Measurements from ENCODE around the gene PRDX5. TPM values are rescaled to one million over a fixed set of nuclear protein-coding genes. Genes with fewer than 3 reads are reported as not detected.

Gene PRDX5
- polyA plus RNA-seq, 4 donors, result 229 to 668 (median 548) TPM

GRCh38 chr11:64316672-64317324 lies 1.1 kb upstream of the PRDX5 start:
- H3K27me3 ChIP-seq (ENCODE audit: control insufficient read depth in 3 of 3, insufficient read depth in 3 of 3, low read length in 3 of 3), result no peaks in the 10 kb centered on the region
- H3K36me3 ChIP-seq (ENCODE audit: control insufficient read depth in 3 of 3, insufficient read depth in 2 of 3, low read depth in 1 of 3, low read length in 3 of 3), result peaks cover 0 to 76% (median 15%) of the 10 kb centered on the region in 3 donors
- peak overlapping the region; percentile 51 to 94 (median 87) for H3K4me3 ChIP-seq (ENCODE audit: low read depth in 1 of 3, low read length in 3 of 3)
- H3K27ac ChIP-seq (ENCODE audit: low read depth in 1 of 3, low read length in 2 of 3), result peak overlapping the region; percentile 96 to 98 (median 97)
- FAIRE-seq, result no peak
- DNase-seq, result peak; percentile 8 to 71
- WGBS, 3 donors, result 3 to 5% (median 3%) methylated on average over 32 of the region's 32 CpGs
- peaks cover 2 to 35% (median 3%) of the 10 kb centered on the region in 3 donors for H3K4me1 ChIP-seq (ENCODE audit: control insufficient read depth in 3 of 3, insufficient read depth in 2 of 3, low read depth in 1 of 3, low read length in 2 of 3)
- no peaks in the 10 kb centered on the region for H3K9me3 ChIP-seq (ENCODE audit: control insufficient read depth in 2 of 2, insufficient read depth in 1 of 2, low read depth in 1 of 2, low read length in 1 of 2)

GRCh38 chr11:64317325-64317960 lies 478 bp upstream of the PRDX5 start, which contains the start of gene TRMT112:
Gene TRMT112 (minus strand): TSS chr11:64317559. CDS start chr11:64317526, 33 bp downstream.
- H3K27me3 ChIP-seq (ENCODE audit: control insufficient read depth in 3 of 3, insufficient read depth in 3 of 3, low read length in 3 of 3), result no peaks in the 10 kb centered on the region
- 0% methylated on average over 40 to 43 of the region's 43 CpGs for WGBS, 3 donors
- FAIRE-seq (no peak), DNase-seq (peak; percentile 98 to 99)
- H3K27ac ChIP-seq (ENCODE audit: low read depth in 1 of 3, low read length in 2 of 3), result peak within 1 kb of the TSS; percentile 96 to 98 (median 98)
- no peaks in the 10 kb centered on the region for H3K9me3 ChIP-seq (ENCODE audit: control insufficient read depth in 2 of 2, insufficient read depth in 1 of 2, low read depth in 1 of 2, low read length in 1 of 2)
- peak within 1 kb of the TSS; percentile 55 to 94 (median 87) for H3K4me3 ChIP-seq (ENCODE audit: low read depth in 1 of 3, low read length in 3 of 3)
- H3K36me3 ChIP-seq (ENCODE audit: control insufficient read depth in 3 of 3, insufficient read depth in 2 of 3, low read depth in 1 of 3, low read length in 3 of 3), result peaks cover 0 to 79% (median 15%) of the 10 kb centered on the region in 3 donors
- H3K4me1 ChIP-seq (ENCODE audit: control insufficient read depth in 3 of 3, insufficient read depth in 2 of 3, low read depth in 1 of 3, low read length in 2 of 3), result peaks cover under 1 to 41% (median 3%) of the 10 kb centered on the region in 3 donors

- Histone ChIP-seq H3K27ac (ENCODE audit: low read depth in 1 of 3, low read length in 2 of 3) (peak overlapping the region; percentile 96 to 98 (median 98)), H3K36me3 (ENCODE audit: control insufficient read depth in 3 of 3, insufficient read depth in 2 of 3, low read depth in 1 of 3, low read length in 3 of 3) (peaks cover 0 to 74% (median 8%) of the 10 kb centered on the region in 3 donors), H3K4me3 (ENCODE audit: low read depth in 1 of 3, low read length in 3 of 3) (peak overlapping the region; percentile 55 to 94 (median 87)), H3K4me1 (ENCODE audit: control insufficient read depth in 3 of 3, insufficient read depth in 2 of 3, low read depth in 1 of 3, low read length in 2 of 3) (peaks cover 0 to 49% (median 3%) of the 10 kb centered on the region in 3 donors), H3K9me3 (ENCODE audit: control insufficient read depth in 2 of 2, insufficient read depth in 1 of 2, low read depth in 1 of 2, low read length in 1 of 2) (no peaks in the 10 kb centered on the region), H3K27me3 (ENCODE audit: control insufficient read depth in 3 of 3, insufficient read depth in 3 of 3, low read length in 3 of 3) (no peaks in the 10 kb centered on the region)
- FAIRE-seq (no peak), DNase-seq (peak; percentile 53 to 57)
- WGBS, 3 donors, result 8 to 20% (median 18%) methylated on average over 19 of the region's 19 CpGs
Measured at GRCh38 chr11:64318766-64319761, 1.1 kb downstream of the PRDX5 start.

- H3K4me3 ChIP-seq (ENCODE audit: low read depth in 1 of 3, low read length in 3 of 3), result no peak overlapping the region
- DNase-seq (no peak), FAIRE-seq (no peak)
- no peaks in the 10 kb centered on the region for H3K9me3 ChIP-seq (ENCODE audit: control insufficient read depth in 2 of 2, insufficient read depth in 1 of 2, low read depth in 1 of 2, low read length in 1 of 2)
- peak overlapping the region; percentile 77 to 83 (median 78) for H3K27ac ChIP-seq (ENCODE audit: low read depth in 1 of 3, low read length in 2 of 3)
- H3K4me1 ChIP-seq (ENCODE audit: control insufficient read depth in 3 of 3, insufficient read depth in 2 of 3, low read depth in 1 of 3, low read length in 2 of 3), result peaks cover 0 to 49% (median 3%) of the 10 kb centered on the region in 3 donors
- peaks cover 0 to 59% (median 2%) of the 10 kb centered on the region in 3 donors for H3K36me3 ChIP-seq (ENCODE audit: control insufficient read depth in 3 of 3, insufficient read depth in 2 of 3, low read depth in 1 of 3, low read length in 3 of 3)
- WGBS, 3 donors, result 74 to 88% (median 81%) methylated on average over 7 of the region's 7 CpGs
- no peaks in the 10 kb centered on the region for H3K27me3 ChIP-seq (ENCODE audit: control insufficient read depth in 3 of 3, insufficient read depth in 3 of 3, low read length in 3 of 3)
Measured at GRCh38 chr11:64320556-64320955, 2.6 kb downstream of the PRDX5 start.

DNA sequence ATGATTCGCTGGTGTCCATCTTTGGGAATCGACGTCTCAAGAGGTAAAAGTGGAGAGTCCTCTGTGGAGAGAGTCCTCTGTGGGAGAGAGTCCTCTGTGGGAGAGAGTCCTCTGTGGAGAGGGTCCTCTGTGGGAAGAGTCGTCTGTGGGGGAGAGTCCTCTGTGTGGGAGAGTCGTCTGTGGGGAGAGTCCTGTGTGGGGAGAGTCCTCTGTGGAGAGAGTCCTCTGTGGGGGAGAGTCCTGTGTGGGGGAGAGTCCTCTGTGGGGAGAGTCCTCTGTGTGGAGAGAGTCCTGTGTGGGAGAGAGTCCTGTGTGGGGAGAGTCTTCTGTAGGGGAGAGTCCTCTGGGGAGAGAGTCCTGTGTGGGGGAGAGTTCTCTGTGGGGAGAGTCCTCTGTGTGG lies 3.1 kb downstream of the PRDX5 start:
- FAIRE-seq, result no peak

GRCh38 chr11:64321533-64321932 lies 3.6 kb downstream of the PRDX5 start:
- no peak for FAIRE-seq
- WGBS, 3 donors, result 14 to 69% (median 48%) methylated on average over 5 of the region's 5 CpGs
- Histone ChIP-seq H3K36me3 (ENCODE audit: control insufficient read depth in 3 of 3, insufficient read depth in 2 of 3, low read depth in 1 of 3, low read length in 3 of 3) (peaks cover 0 to 50% (median 0%) of the 10 kb centered on the region in 3 donors), H3K9me3 (ENCODE audit: control insufficient read depth in 2 of 2, insufficient read depth in 1 of 2, low read depth in 1 of 2, low read length in 1 of 2) (no peaks in the 10 kb centered on the region), H3K27me3 (ENCODE audit: control insufficient read depth in 3 of 3, insufficient read depth in 3 of 3, low read length in 3 of 3) (no peaks in the 10 kb centered on the region), H3K4me3 (ENCODE audit: low read depth in 1 of 3, low read length in 3 of 3) (no peak overlapping the region), H3K4me1 (ENCODE audit: control insufficient read depth in 3 of 3, insufficient read depth in 2 of 3, low read depth in 1 of 3, low read length in 2 of 3) (peaks cover 0 to 43% (median 3%) of the 10 kb centered on the region in 3 donors), H3K27ac (ENCODE audit: low read depth in 1 of 3, low read length in 2 of 3) (peak overlapping the region; percentile 77 to 83 (median 78))
- peak; percentile 83 to 92 for DNase-seq

More for the DNA sequence above, 3.1 kb downstream of the PRDX5 start:
- Histone ChIP-seq H3K36me3 (ENCODE audit: control insufficient read depth in 3 of 3, insufficient read depth in 2 of 3, low read depth in 1 of 3, low read length in 3 of 3) (peaks cover 0 to 55% (median under 1%) of the 10 kb centered on the region in 3 donors), H3K4me3 (ENCODE audit: low read depth in 1 of 3, low read length in 3 of 3) (no peak overlapping the region), H3K27me3 (ENCODE audit: control insufficient read depth in 3 of 3, insufficient read depth in 3 of 3, low read length in 3 of 3) (no peaks in the 10 kb centered on the region), H3K9me3 (ENCODE audit: control insufficient read depth in 2 of 2, insufficient read depth in 1 of 2, low read depth in 1 of 2, low read length in 1 of 2) (no peaks in the 10 kb centered on the region), H3K4me1 (ENCODE audit: control insufficient read depth in 3 of 3, insufficient read depth in 2 of 3, low read depth in 1 of 3, low read length in 2 of 3) (peaks cover 0 to 48% (median 3%) of the 10 kb centered on the region in 3 donors), H3K27ac (ENCODE audit: low read depth in 1 of 3, low read length in 2 of 3) (peak overlapping the region; percentile 77 to 83 (median 78))
- no peak for DNase-seq
- WGBS, 3 donors, result 42 to 83% (median 59%) methylated on average over 5 of the region's 5 CpGs

DNA sequence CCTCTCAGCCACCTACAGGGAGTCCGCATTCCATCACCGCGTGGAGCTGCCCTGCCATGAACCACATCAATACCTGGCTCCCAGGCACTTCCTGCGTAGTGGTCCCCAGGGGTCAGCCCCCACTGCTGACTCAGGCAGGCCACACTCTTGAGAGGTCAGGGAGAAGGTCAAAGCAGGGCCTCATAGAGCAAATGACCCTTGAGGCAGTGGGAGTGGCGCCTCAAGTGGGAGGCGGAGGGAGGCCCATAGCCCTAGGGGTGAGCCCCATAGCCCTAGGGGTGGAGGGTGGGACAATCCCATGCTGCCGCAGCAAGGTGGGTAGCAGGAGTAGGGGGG lies 5.0 kb downstream of the PRDX5 start:
- DNase-seq (no peak), FAIRE-seq (no peak)
- WGBS, 3 donors, result 86 to 90% (median 89%) methylated on average over 7 of the region's 7 CpGs
- Histone ChIP-seq H3K27me3 (ENCODE audit: control insufficient read depth in 3 of 3, insufficient read depth in 3 of 3, low read length in 3 of 3) (no peaks in the 10 kb centered on the region), H3K4me1 (ENCODE audit: control insufficient read depth in 3 of 3, insufficient read depth in 2 of 3, low read depth in 1 of 3, low read length in 2 of 3) (peaks cover 0 to 40% (median 3%) of the 10 kb centered on the region in 3 donors), H3K27ac (ENCODE audit: low read depth in 1 of 3, low read length in 2 of 3) (no peak overlapping the region), H3K9me3 (ENCODE audit: control insufficient read depth in 2 of 2, insufficient read depth in 1 of 2, low read depth in 1 of 2, low read length in 1 of 2) (no peaks in the 10 kb centered on the region), H3K36me3 (ENCODE audit: control insufficient read depth in 3 of 3, insufficient read depth in 2 of 3, low read depth in 1 of 3, low read length in 3 of 3) (peaks cover 0 to 43% (median 0%) of the 10 kb centered on the region in 3 donors), H3K4me3 (ENCODE audit: low read depth in 1 of 3, low read length in 3 of 3) (no peak overlapping the region)

GRCh38 chr11:64323373-64323772 lies 5.5 kb downstream of the PRDX5 start:
- Histone ChIP-seq H3K4me3 (ENCODE audit: low read depth in 1 of 3, low read length in 3 of 3) (no peak overlapping the region), H3K9me3 (ENCODE audit: control insufficient read depth in 2 of 2, insufficient read depth in 1 of 2, low read depth in 1 of 2, low read length in 1 of 2) (no peaks in the 10 kb centered on the region), H3K27ac (ENCODE audit: low read depth in 1 of 3, low read length in 2 of 3) (no peak overlapping the region), H3K4me1 (ENCODE audit: control insufficient read depth in 3 of 3, insufficient read depth in 2 of 3, low read depth in 1 of 3, low read length in 2 of 3) (peaks cover 0 to 40% (median 3%) of the 10 kb centered on the region in 3 donors), H3K36me3 (ENCODE audit: control insufficient read depth in 3 of 3, insufficient read depth in 2 of 3, low read depth in 1 of 3, low read length in 3 of 3) (peaks cover 0 to 43% (median 0%) of the 10 kb centered on the region in 3 donors), H3K27me3 (ENCODE audit: control insufficient read depth in 3 of 3, insufficient read depth in 3 of 3, low read length in 3 of 3) (no peaks in the 10 kb centered on the region)
- no peak for FAIRE-seq
- no peak for DNase-seq
- 50 to 67% (median 58%) methylated on average over 5 of the region's 5 CpGs for WGBS, 3 donors
